DND-41 (cell line): ENCODE results near the gene HNRNPA2B1.

Experiments used
- ATAC-seq: fragments of 200-7000 bp; cut with Tn5 transposase; 3 replicates; pipeline ENCODE4 v1.9.1; 2021; ENCODE audit warnings: low read depth; ENCODE audit not compliant: insufficient read depth
- DNase-seq: peaks from one replicate; pipeline ENCODE4 v3.0.0-alpha.2; 2020
- H2AFZ ChIP-seq: 2 replicates; pipeline ENCODE4 v1.6.0; 2012; ENCODE audit warnings: low read depth, low read length
- H3K27ac ChIP-seq: 2 replicates; pipeline ENCODE4 v1.5.1; 2012; ENCODE audit warnings: low read length, inconsistent platforms
- H3K27me3 ChIP-seq: fragments of 200-600 bp; sonication (generic); 2 replicates; pipeline ENCODE4 v1.6.0; 2012; ENCODE audit warnings: low read length, mild to moderate bottlenecking, inconsistent platforms; ENCODE audit not compliant: insufficient read depth, poor library complexity
- H3K36me3 ChIP-seq: 2 replicates; pipeline ENCODE4 v1.5.1; 2012; ENCODE audit warnings: low read length, inconsistent platforms; ENCODE audit not compliant: insufficient read depth
- H3K4me1 ChIP-seq: 2 replicates; pipeline ENCODE4 v1.5.1; 2012; ENCODE audit warnings: mild to moderate bottlenecking, low read length; ENCODE audit not compliant: insufficient read depth
- H3K4me2 ChIP-seq: 2 replicates; pipeline ENCODE4 v1.6.0; 2012; ENCODE audit warnings: mild to moderate bottlenecking, moderate library complexity, low read length, inconsistent platforms; ENCODE audit not compliant: insufficient read depth
- H3K4me3 ChIP-seq, 2 experiments: fragments of 200-600 bp in 1 of 2; shearing (Covaris generic) in 1 of 2; 2 replicates each; pipeline ENCODE4 v1.5.1; 2012 to 2016; ENCODE audit warnings: inconsistent platforms in 2 of 2, low read length in 2 of 2, mild to moderate bottlenecking in 2 of 2, low read depth in 1 of 2, moderate library complexity in 1 of 2
- H3K79me2 ChIP-seq: 2 replicates; pipeline ENCODE4 v1.6.0; 2012; ENCODE audit warnings: low read length, inconsistent platforms; ENCODE audit not compliant: insufficient read depth
- H3K9ac ChIP-seq: 2 replicates; pipeline ENCODE4 v1.6.0; 2012; ENCODE audit warnings: low read depth, mild to moderate bottlenecking, inconsistent platforms, low read length, moderate library complexity
- H3K9me3 ChIP-seq: 2 replicates; pipeline ENCODE4 v1.5.1; 2012; ENCODE audit warnings: low read length, moderate library complexity, mild to moderate bottlenecking, inconsistent platforms; ENCODE audit not compliant: insufficient read depth, severe bottlenecking
- H4K20me1 ChIP-seq: 2 replicates; pipeline ENCODE4 v1.6.0; 2012; ENCODE audit warnings: low read length; ENCODE audit not compliant: insufficient read depth
- CTCF ChIP-seq: IDR thresholded peaks from 2 replicates; pipeline ENCODE4 v1.5.1; 2012; ENCODE audit warnings: borderline replicate concordance, low read length, moderate library complexity, mild to moderate bottlenecking; ENCODE audit not compliant: poor library complexity, severe bottlenecking; ENCODE audit errors: extremely low read depth
- EZH2 ChIP-seq: IDR thresholded peaks from 3 replicates; pipeline ENCODE4 v1.6.1; 2012; ENCODE audit warnings: borderline replicate concordance, low read depth, mild to moderate bottlenecking, moderate library complexity, low read length, inconsistent platforms; ENCODE audit not compliant: severe bottlenecking

HNRNPA2B1 gene

GRCh38 chr7:26200038-26200443 is 505 bp downstream of the HNRNPA2B1 start:
- H3K79me2 ChIP-seq: peaks cover 90% of the 10 kb centered on the region
- peak overlapping the region; percentile 89 for H3K27ac ChIP-seq
- H3K27me3 ChIP-seq: no peaks in the 10 kb centered on the region
- ATAC-seq (peak; percentile 31), DNase-seq (peak; percentile 78)
- H4K20me1 ChIP-seq: peaks cover 70% of the 10 kb centered on the region
- H3K9ac ChIP-seq: peak overlapping the region; percentile 84
- H3K4me2 ChIP-seq: peak overlapping the region; percentile 72
- peaks cover 77% of the 10 kb centered on the region for H3K36me3 ChIP-seq
- TF ChIP-seq EZH2 (no peak), CTCF (no peak)
- peak overlapping the region; percentile 61 to 97 for H3K4me3 ChIP-seq
- no peaks in the 10 kb centered on the region for H3K9me3 ChIP-seq
- 0 out of 2 replicates have a peak overlapping the region, but pooled peaks have one; percentile 26 for H2AFZ ChIP-seq
- peaks cover 49% of the 10 kb centered on the region for H3K4me1 ChIP-seq

- peak; percentile 25 for ATAC-seq
- TF ChIP-seq EZH2 (no peak), CTCF (no peak)
- H3K36me3 ChIP-seq: peaks cover 78% of the 10 kb centered on the region
Observed at GRCh38 chr7:26199301-26200037, 1.1 kb downstream of the HNRNPA2B1 start.

GRCh38 chr7:26198781-26199169 is 1.8 kb downstream of the HNRNPA2B1 start:
- H3K4me3 ChIP-seq: peak overlapping the region; percentile 61 to 97
- DNase-seq: no peak
- H3K9me3 ChIP-seq: no peaks in the 10 kb centered on the region
- no peak for ATAC-seq
- H4K20me1 ChIP-seq: peaks cover 70% of the 10 kb centered on the region
- no peaks in the 10 kb centered on the region for H3K27me3 ChIP-seq
- H2AFZ ChIP-seq: no peak overlapping the region
- peaks cover 47% of the 10 kb centered on the region for H3K4me1 ChIP-seq
- peak overlapping the region; percentile 84 for H3K9ac ChIP-seq
- TF ChIP-seq CTCF: no peak
- TF ChIP-seq EZH2: no peak
- peaks cover 78% of the 10 kb centered on the region for H3K36me3 ChIP-seq
- peak overlapping the region; percentile 89 for H3K27ac ChIP-seq
- H3K4me2 ChIP-seq: peak overlapping the region; percentile 72
- peaks cover 90% of the 10 kb centered on the region for H3K79me2 ChIP-seq

More at GRCh38 chr7:26199301-26200037, 1.1 kb downstream of the HNRNPA2B1 start:
- no peaks in the 10 kb centered on the region for H3K9me3 ChIP-seq
- peaks cover 70% of the 10 kb centered on the region for H4K20me1 ChIP-seq
- H3K4me1 ChIP-seq: peaks cover 47% of the 10 kb centered on the region
- DNase-seq: peak; percentile 75
- peak overlapping the region; percentile 84 for H3K9ac ChIP-seq
- 0 out of 2 replicates have a peak overlapping the region, but pooled peaks have one; percentile 26 for H2AFZ ChIP-seq
- H3K79me2 ChIP-seq: peaks cover 90% of the 10 kb centered on the region
- peak overlapping the region; percentile 89 for H3K27ac ChIP-seq
- peak overlapping the region; percentile 61 to 97 for H3K4me3 ChIP-seq
- H3K27me3 ChIP-seq: no peaks in the 10 kb centered on the region
- peak overlapping the region; percentile 72 for H3K4me2 ChIP-seq
